ENCODE data around the gene TMC3.

- TF ChIP-seq TAF1 (IDR thresholded peaks at IDR 0.05; ENCODE audit: borderline replicate concordance, low read depth, low read length): no peak
- no peak for TF ChIP-seq POLR2AphosphoS5 (IDR thresholded peaks at IDR 0.05; ENCODE audit: low read depth, low read length)
Measured at GRCh38 chr15:81418891-81419290, 44.9 kb upstream of the TMC3 start.

All from GM12892 (cell line).